Transverse colon (tissue), 4 donors: ENCODE data around the gene CNOT3. TPM values are rescaled to one million over a fixed set of nuclear protein-coding genes. Genes with fewer than 3 reads are reported as not detected.

Experiments
- DNase-seq: peaks from one replicate; pipeline ENCODE4 v3.0.0-alpha.2; 2019
- H3K27ac ChIP-seq, 4 donors: fragments of 200-600 bp; sonication (generic); 2 replicates each; pipeline ENCODE4 v1.5.1; 2016 to 2018; ENCODE audit warnings: inconsistent platforms in 4 of 4
- H3K27me3 ChIP-seq: fragments of 200-600 bp; sonication (generic); 2 replicates; pipeline ENCODE4 v1.5.1; 2017; ENCODE audit warnings: inconsistent platforms
- H3K36me3 ChIP-seq, 4 donors: fragments of 200-600 bp; sonication (generic); 2 replicates each; pipeline ENCODE4 v1.5.1; 2017 to 2019; ENCODE audit warnings: inconsistent platforms in 4 of 4
- H3K4me1 ChIP-seq, 4 donors: fragments of 200-600 bp; sonication (generic); 2 replicates each; pipeline ENCODE4 v1.5.1; 2017 to 2020; ENCODE audit warnings: inconsistent platforms in 4 of 4
- H3K4me3 ChIP-seq, 4 donors: fragments of 200-600 bp; sonication (generic); 1 replicate in 1 of 4; 2 replicates in 3 of 4; pipeline versions ENCODE4 v1.5.1 to v1.6.1; 2017 to 2019; ENCODE audit warnings: inconsistent platforms in 4 of 4
- H3K9me3 ChIP-seq, 2 donors: fragments of 200-600 bp; sonication (generic); 2 replicates each; pipeline ENCODE4 v1.5.1; 2017 to 2019; ENCODE audit warnings: inconsistent platforms in 2 of 2
- CTCF ChIP-seq, 5 experiments: fragments of 200-600 bp in 3 of 5; fragments of 450-650 bp in 2 of 5; sonication (generic) in 3 of 5; IDR thresholded peaks; 1 replicate in 2 of 5; 2 replicates in 3 of 5; pipeline ENCODE4 v1.5.1; 2016 to 2017; ENCODE audit warnings: antibody characterized with exemption in 5 of 5, inconsistent platforms in 3 of 5, mild to moderate bottlenecking in 2 of 5, moderate library complexity in 1 of 5
- EP300 ChIP-seq: sonication (generic); formaldehyde crosslinking; IDR thresholded peaks from one replicate; pipeline ENCODE4 v1.6.1; 2017; ENCODE audit warnings: antibody characterized with exemption, low read depth
- POLR2A ChIP-seq: fragments of 450-650 bp; IDR thresholded peaks from one replicate; pipeline ENCODE4 v1.6.1; 2016; ENCODE audit warnings: antibody characterized with exemption, mild to moderate bottlenecking, moderate library complexity
- POLR2AphosphoS5 ChIP-seq, 3 donors: sonication (generic); formaldehyde crosslinking; IDR thresholded peaks; one replicate each; pipeline ENCODE4 v1.6.1; 2016; ENCODE audit warnings: antibody characterized with exemption in 3 of 3
- WGBS, 2 donors: methylation state at CpG; one replicate each; pipeline ENCODE4 v1.1.5; 2018; ENCODE audit warnings: low coverage in 1 of 2; 5-methylcytosine and 5-hydroxymethylcytosine counted together
- in situ Hi-C, 4 donors: fragments of 200-750 bp; cut with MboI; loops; one replicate each; pipeline versions ENCODE4 v1.15.0 to v1.15.1; 2017; ENCODE audit warnings: low sequenced_read_pairs in 3 of 4, low pct_ligation_motif_present in 1 of 4, low pct_unique_long_range_greater_than_20kb in 1 of 4
- intact Hi-C: fragments of 100-400 bp; cut with DNase I; formaldehyde crosslinking; loops from one replicate; pipeline ENCODE4 v1.15.1; 2023; ENCODE audit warnings: low total_unique reads
- total RNA-seq, 4 donors: library from RNA; depleted of rRNA; stranded (reverse); fragments of >200 nt; gene quantifications; one replicate each; pipeline ENCODE4 v1.1.0, GENCODE V29; 2016

Gene CNOT3
- total RNA-seq, 4 donors from 2014 or later, result 28.1 to 85.7 (median 32.1) TPM

GRCh38 chr19:54100561-54100960 is 37.0 kb upstream of the CNOT3 start, which contains the start of gene OSCAR:
TSS of gene OSCAR (minus strand) at chr19:54100803. CDS start at chr19:54100792, 11 bp downstream.
- DNase-seq, result no peak
- Histone ChIP-seq H3K27me3 (no peaks in the 10 kb centered on the region), H3K27ac (no peak within 1 kb of the TSS), H3K4me1 (peaks cover 6 to 37% (median 16%) of the 10 kb centered on the region in 4 donors), H3K4me3 (no peak within 1 kb of the TSS), H3K9me3 (no peaks in the 10 kb centered on the region), H3K36me3 (no peaks in the 10 kb centered on the region)
- TF ChIP-seq POLR2A (no peak), EP300 (no peak), POLR2AphosphoS5 (IDR thresholded peaks at IDR 0.05) (no peak), CTCF (IDR thresholded peaks at IDR 0.05) (no peak)
- in situ Hi-C loops (no loop called here), intact Hi-C loops (no loop called here)
- WGBS, 2 donors, result 40 to 63% methylated on average over 1 to 5 of the region's 5 CpGs

- H3K36me3 ChIP-seq, result peaks cover 0 to 11% (median 5%) of the 10 kb centered on the region in 4 donors
- in situ Hi-C loops (no loop called here), intact Hi-C loops (no loop called here)
- 3% methylated on average over 53 of the region's 54 CpGs; no CpG with 5 or more reads in 1 of the 2 donors for WGBS, 2 donors
- no peaks in the 10 kb centered on the region for H3K27me3 ChIP-seq
- peak; percentile 98 for DNase-seq
- H3K27ac ChIP-seq, result peak within 1 kb of the TSS; percentile 77 to 80 (median 78)
- TF ChIP-seq POLR2A (peak; percentile 84), CTCF (IDR thresholded peaks at IDR 0.05) (no peak), EP300 (no peak), POLR2AphosphoS5 (IDR thresholded peaks at IDR 0.05) (peak; percentile 56 to 89 (median 88))
- no peaks in the 10 kb centered on the region for H3K9me3 ChIP-seq
- H3K4me3 ChIP-seq, result peak within 1 kb of the TSS; percentile 73 to 95 (median 85)
- peaks cover 0 to 22% (median 10%) of the 10 kb centered on the region in 4 donors for H3K4me1 ChIP-seq
Measured at GRCh38 chr19:54102421-54103169, 35.0 kb upstream of the CNOT3 start, which contains the start of gene NDUFA3. TSS of gene NDUFA3 (plus strand) at chr19:54102855. CDS start at chr19:54102879, 24 bp downstream.

GRCh38 chr19:54104998-54105715 is 32.4 kb upstream of the CNOT3 start:
- peaks cover 0 to 22% (median 10%) of the 10 kb centered on the region in 4 donors for H3K4me1 ChIP-seq
- 86 to 92% methylated on average over 4 to 11 of the region's 11 CpGs for WGBS, 2 donors
- no peak for TF ChIP-seq POLR2A
- TF ChIP-seq EP300, result no peak
- TF ChIP-seq POLR2AphosphoS5 (IDR thresholded peaks at IDR 0.05), result no peak
- TF ChIP-seq CTCF (IDR thresholded peaks at IDR 0.05), result no peak
- in situ Hi-C loops (no loop called here), intact Hi-C loops (no loop called here)
- no peak overlapping the region for H3K27ac ChIP-seq
- H3K9me3 ChIP-seq, result no peaks in the 10 kb centered on the region
- no peaks in the 10 kb centered on the region for H3K27me3 ChIP-seq
- no peak for DNase-seq
- H3K36me3 ChIP-seq, result peaks cover 0 to 34% (median 11%) of the 10 kb centered on the region in 4 donors
- no peak overlapping the region for H3K4me3 ChIP-seq

- Histone ChIP-seq H3K27ac (no peak overlapping the region), H3K36me3 (peaks cover 0 to 34% (median 11%) of the 10 kb centered on the region in 4 donors), H3K4me1 (peaks cover 0 to 22% (median 10%) of the 10 kb centered on the region in 4 donors), H3K4me3 (no peak overlapping the region), H3K27me3 (no peaks in the 10 kb centered on the region), H3K9me3 (no peaks in the 10 kb centered on the region)
- no peak for DNase-seq
- in situ Hi-C loops (no loop called here), intact Hi-C loops (no loop called here)
- TF ChIP-seq POLR2AphosphoS5 (IDR thresholded peaks at IDR 0.05), result no peak
- no peak for TF ChIP-seq EP300
- no peak for TF ChIP-seq POLR2A
- no peak for TF ChIP-seq CTCF (IDR thresholded peaks at IDR 0.05)
- WGBS, 2 donors, result 60 to 94% methylated on average over 1 to 10 of the region's 10 CpGs
Measured at GRCh38 chr19:54105796-54106195, 31.8 kb upstream of the CNOT3 start.
